Stimulated activated CD8-positive, alpha-beta memory T cell treated with anti-CD3 and anti-CD28 coated beads, Interleukin-15, amount 100 ng/mL, for 48 hours (primary cell): ENCODE results near the gene KRT13.

Source experiments
- DNase-seq, 2 donors: peaks; one replicate each; pipeline ENCODE4 v3.0.0-alpha.2; 2020; ENCODE audit warnings: low read depth in 2 of 2

Gene KRT13

DNA sequence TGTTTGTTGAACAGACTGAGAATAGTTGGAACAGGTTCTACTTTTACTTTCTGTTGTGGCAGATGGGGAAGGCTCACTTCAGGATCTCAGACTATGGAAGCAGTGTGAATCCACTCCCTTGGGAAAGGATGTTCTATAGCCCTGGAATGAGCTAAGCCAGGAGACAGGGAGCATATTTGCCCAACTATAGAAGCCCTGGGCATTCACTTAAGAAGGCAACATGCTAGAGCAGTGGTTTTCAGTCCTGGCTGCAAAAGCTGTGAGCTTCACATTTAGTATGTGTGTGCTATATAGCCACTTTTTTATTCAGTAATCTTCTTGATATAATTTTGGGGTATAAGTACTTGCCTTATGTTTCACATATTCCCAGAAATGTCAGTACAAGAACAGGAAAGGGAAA, 37.1 kb downstream of the KRT13 start:
- DNase-seq: no peak

DNA sequence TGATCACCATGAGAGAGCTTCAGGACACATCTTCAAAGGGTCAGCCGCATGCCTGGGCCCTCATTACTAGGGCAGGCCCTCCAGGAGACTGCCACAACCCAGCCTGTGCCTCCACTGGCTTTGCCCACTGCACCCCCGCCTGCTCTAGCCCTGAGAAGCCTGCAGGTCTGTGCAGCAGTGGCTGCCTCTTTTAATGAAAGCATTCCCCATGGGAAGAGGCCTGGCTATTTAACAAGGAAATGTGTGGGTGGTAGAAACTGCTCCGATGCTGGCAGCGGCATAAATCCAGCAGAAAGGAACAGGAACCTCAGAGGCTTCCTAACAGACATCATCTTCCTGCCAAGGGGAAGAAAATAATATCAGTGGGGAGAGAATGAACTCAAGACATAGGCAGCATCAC, 37.9 kb downstream of the KRT13 start:
- no peak for DNase-seq

DNA sequence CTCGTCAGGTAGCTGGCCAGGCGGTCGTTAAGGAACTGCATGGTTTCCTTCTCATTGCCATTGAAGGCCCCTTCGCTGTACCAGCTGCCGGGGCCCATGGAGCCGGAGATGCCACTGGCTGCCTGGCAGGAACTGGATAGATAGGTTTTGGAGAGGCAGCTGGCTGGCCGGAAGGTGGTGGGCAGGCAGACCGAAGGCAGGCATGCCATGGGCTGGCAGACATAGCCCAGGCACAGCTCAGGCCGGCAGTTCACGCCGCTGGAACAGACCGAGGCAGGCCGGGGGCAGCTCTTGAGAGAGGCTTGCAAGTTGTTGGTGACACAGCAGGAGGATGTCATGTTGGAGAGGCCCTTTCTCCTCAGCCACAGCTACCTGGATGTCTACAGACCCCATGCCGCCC, 38.4 kb downstream of the KRT13 start, which contains the start of gene KRT32:
TSS of gene KRT32 (minus strand) at position 399 of the 400 bp plus-strand sequence. CDS start at position 338, 61 bp downstream.
- no peak for DNase-seq

DNA sequence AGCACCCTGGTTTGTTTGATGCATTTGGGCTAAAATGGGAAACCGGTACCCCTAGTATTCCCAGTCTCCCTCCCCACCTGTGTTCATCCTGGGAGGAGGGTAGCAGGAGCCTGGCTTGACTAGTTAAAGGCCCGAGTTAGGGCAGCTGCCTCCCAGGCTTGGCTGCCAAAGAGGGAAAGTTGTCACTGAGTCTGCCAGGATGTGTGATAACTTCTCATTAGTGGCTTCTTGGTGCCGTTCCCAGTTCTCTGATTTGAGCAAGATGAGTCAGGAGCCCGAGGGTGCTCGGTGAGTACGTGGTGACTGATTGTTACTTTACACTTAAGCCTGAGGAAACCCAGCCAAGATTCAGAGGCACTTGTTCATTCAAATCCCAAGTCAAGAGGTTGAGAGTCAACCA, 40.7 kb downstream of the KRT13 start:
- no peak for DNase-seq

DNA sequence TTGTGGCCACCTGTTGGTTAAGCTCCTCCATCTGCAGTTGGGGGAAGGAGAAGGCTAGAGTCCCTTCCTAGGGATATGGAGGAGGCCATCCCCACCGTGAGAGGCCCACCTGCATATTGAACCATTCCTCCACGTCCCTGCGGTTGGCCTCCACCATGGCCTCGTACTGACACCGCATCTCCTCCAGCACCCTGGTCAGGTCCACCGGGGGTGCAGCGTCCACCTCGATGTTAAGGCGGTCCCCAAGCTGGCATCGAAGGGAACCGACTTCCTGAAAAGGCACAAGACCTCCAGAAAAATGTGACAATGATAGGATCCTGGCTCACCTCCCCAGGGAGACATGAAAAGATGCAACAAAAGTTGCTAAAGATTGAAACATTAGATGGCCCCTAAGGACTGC, 41.2 kb downstream of the KRT13 start:
- DNase-seq: no peak

DNA sequence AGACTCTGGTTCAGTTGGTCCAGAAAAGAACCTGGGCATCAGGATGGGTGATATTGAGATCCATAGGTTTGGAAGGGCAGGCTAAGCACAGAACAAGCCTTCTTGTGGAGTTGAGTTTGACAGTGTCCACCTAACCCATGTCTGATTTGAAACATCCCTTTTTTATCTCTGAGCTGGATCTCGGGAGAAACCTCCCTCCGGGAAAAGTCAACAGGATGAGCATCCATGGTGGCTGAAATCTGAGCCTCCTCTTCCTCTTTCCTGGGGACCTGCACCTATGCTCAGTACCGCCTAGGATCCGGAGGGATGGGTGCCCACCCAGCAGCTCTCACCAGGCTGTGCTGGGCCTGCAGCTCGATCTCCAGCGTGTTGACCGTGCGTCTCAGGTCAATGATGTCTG, 41.7 kb downstream of the KRT13 start:
- no peak for DNase-seq

DNA sequence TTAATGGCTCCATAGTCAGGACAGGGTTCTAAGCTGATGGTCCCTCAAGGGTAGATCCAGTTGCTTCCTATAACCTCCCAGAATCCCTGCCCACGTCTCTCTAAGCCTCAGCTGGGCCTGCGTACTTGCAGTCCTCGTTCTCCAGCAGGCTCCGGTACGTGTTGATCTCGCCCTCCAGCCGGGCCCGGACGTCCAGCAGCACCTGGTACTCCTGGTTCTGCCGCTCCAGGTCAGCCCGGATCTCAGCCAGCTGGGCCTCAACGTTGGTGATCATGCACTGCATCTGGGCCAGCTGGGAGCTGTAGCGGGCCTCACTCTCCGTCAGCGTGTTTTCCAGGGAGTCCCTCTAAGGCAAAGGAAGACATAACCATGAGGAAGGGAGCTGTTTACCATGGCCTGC, 42.7 kb downstream of the KRT13 start:
- DNase-seq: no peak

DNA sequence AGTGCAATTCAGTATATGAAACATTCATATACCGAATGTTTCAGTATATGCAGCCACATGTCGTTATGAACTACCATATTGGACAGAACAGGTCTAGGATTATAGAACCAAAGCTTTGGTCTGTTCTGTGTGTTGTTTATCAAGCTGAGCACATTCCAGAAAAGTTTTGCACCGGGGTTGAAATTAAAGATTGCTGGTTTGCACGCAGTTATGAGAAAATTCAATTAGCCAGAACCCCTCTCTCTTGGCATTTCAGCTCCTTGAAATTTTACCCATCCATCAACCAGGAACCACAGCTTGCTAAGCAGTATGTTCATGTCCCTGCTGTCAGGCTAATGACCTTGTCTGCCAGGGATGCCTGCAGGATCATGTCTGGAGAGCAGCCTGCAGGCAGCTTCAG, 47.7 kb downstream of the KRT13 start:
- no peak for DNase-seq

DNA sequence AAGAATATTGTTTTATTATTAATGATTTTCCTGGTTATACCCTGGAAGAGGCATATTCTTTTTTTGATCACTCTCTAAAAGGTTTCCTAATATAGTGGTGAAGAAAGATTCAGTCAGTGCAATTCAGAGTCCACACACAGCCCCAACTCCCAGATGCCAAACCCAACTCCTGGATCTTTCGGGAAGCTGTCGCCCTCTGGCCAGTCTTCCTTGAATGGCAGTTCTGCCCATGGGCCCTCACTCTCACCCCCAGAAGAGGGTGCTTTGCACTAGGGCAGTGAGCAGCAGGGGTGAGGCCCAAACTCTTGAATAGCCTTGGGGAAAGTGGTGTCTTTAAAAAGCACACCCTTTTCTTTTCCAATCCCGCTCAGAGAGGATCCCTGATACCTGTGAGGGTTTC, 49.2 kb downstream of the KRT13 start:
- no peak for DNase-seq

DNA sequence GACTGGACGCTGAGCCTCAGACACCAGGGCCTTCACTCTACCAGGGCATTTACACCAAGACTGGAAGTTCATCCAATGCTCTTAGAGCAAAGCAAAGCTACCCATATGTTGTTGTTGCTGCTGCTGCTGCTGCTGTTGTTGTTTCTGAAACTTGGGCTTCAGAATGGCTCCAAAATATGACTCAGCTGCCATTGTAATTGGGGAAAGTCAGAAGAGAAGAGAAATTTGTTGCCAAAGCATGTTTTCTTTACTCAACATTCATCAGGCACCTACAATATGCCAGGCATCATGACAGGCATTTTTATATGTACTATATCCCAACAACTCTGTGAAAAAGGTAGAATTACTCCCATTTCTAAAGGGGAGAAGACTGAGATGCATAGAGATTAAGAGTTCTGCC, 50.2 kb downstream of the KRT13 start:
- no peak for DNase-seq

DNA sequence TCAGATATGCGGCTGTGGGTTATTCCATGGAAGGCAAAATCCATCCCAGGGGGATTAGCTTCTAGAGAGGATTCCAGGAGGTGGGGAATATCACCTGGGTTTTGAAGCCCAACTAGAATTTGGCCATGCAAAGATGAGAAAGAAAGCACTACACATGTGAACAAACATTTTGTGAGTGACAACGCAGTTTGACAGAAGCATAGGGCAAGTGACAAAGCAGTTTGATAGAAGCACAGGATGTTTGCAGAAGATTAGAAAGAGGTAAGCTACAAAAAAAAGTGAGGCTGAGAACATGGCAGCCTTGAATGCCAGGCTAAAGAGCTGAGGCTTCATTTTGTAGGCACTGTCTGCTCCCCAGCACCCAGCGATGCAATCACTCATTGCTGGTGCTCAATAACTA, 52.3 kb downstream of the KRT13 start:
- DNase-seq: no peak

DNA sequence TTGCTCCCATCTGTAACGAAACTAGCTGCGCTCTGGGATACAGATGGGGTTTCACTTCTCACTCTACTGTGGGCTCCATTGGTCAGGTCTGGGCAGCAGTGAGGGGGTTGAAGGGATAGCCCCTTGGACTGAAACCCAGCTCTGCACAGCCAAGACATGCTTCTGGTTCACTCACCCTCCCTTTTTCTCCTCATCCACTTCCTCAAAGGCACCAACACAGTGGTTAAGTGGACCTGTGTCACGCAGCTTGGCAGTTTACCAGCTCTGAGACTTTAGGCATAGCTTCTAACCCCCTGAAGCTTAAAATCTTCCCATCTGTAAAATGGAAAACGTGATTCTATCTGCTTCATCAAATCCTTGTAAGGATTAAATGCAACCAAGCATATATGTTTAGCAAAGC, 53.1 kb downstream of the KRT13 start:
- DNase-seq: no peak

DNA sequence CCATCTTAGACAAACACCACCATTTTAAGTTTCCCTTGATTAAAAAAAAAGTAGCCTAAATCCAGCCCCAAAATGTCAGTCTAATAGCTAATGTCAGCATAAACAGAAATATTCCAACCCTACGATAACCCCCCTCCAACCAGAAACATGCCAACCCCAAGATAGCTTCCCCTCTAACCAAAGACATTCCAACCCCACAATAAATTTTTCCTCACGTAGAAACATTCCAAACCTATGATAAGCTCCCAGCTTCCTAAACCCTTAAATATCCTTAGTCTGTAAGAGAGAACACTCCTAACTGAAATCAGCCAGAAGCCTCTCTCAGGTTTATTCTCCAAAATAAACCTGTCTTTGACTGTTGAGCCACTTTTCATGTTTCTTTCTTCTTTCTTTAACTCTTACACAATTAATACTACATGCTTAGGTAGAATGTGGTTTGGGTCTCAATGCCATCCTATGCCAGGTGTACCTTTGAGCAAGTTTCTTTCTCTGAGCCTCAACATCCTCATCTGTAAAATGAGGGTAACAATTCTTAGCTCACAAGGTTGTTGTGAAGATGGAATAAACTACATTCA, 54.2 kb downstream of the KRT13 start:
- no peak for DNase-seq
